ENCODE measurements around the gene SAMM50.

SAMM50 gene

GRCh38 chr22:43998679-43999264, 43.5 kb downstream of the SAMM50 start:
- TF ChIP-seq EP300 (IDR thresholded peaks at IDR 0.05; ENCODE audit: borderline replicate concordance) (no peak), NFIC (IDR thresholded peaks at IDR 0.05) (no peak), USF1 (IDR thresholded peaks at IDR 0.05) (no peak), EGR1 (IDR thresholded peaks at IDR 0.05) (no peak), TAF1 (IDR thresholded peaks at IDR 0.05; ENCODE audit: low read depth) (no peak), CREB1 (IDR thresholded peaks at IDR 0.05; ENCODE audit: low read depth) (no peak), ZBTB7A (IDR thresholded peaks at IDR 0.05; ENCODE audit: low read depth) (no peak), TCF12 (IDR thresholded peaks at IDR 0.05; ENCODE audit: low read depth) (no peak)

GRCh38 chr22:43999378-43999777, 44.1 kb downstream of the SAMM50 start:
- TF ChIP-seq NFIC (IDR thresholded peaks at IDR 0.05) (no peak), REST (IDR thresholded peaks at IDR 0.05; ENCODE audit: low read depth) (no peak), TCF12 (IDR thresholded peaks at IDR 0.05; ENCODE audit: low read depth) (no peak), CEBPB (IDR thresholded peaks at IDR 0.05) (no peak), TAF1 (IDR thresholded peaks at IDR 0.05; ENCODE audit: low read depth) (no peak), EP300 (IDR thresholded peaks at IDR 0.05; ENCODE audit: borderline replicate concordance) (no peak), YY1 (IDR thresholded peaks at IDR 0.05; ENCODE audit: low read depth) (no peak), ZBTB7A (IDR thresholded peaks at IDR 0.05; ENCODE audit: low read depth) (no peak), EGR1 (IDR thresholded peaks at IDR 0.05) (no peak), CREB1 (IDR thresholded peaks at IDR 0.05; ENCODE audit: low read depth) (no peak), RAD21 (IDR thresholded peaks at IDR 0.05; ENCODE audit: low read depth) (no peak), MAX (IDR thresholded peaks at IDR 0.05) (no peak), TEAD4 (IDR thresholded peaks at IDR 0.05) (no peak), USF1 (IDR thresholded peaks at IDR 0.05) (no peak), FOXM1 (IDR thresholded peaks at IDR 0.05; ENCODE audit: borderline replicate concordance, low read depth) (no peak)

- no peak for TF ChIP-seq YY1 (IDR thresholded peaks at IDR 0.05; ENCODE audit: low read depth)
- no peak for TF ChIP-seq RAD21 (IDR thresholded peaks at IDR 0.05; ENCODE audit: low read depth)
- no peak for TF ChIP-seq REST (IDR thresholded peaks at IDR 0.05; ENCODE audit: low read depth)
- no peak for TF ChIP-seq CEBPB (IDR thresholded peaks at IDR 0.05)
- no peak for TF ChIP-seq TEAD4 (IDR thresholded peaks at IDR 0.05)
- TF ChIP-seq TAF1 (IDR thresholded peaks at IDR 0.05; ENCODE audit: low read depth) = no peak
- no peak for TF ChIP-seq FOXM1 (IDR thresholded peaks at IDR 0.05; ENCODE audit: borderline replicate concordance, low read depth)
- TF ChIP-seq MAX (IDR thresholded peaks at IDR 0.05) = no peak
- TF ChIP-seq EP300 (IDR thresholded peaks at IDR 0.05; ENCODE audit: borderline replicate concordance) = no peak
- TF ChIP-seq TCF12 (IDR thresholded peaks at IDR 0.05; ENCODE audit: low read depth) = no peak
- TF ChIP-seq ZBTB7A (IDR thresholded peaks at IDR 0.05; ENCODE audit: low read depth) = no peak
- TF ChIP-seq USF1 (IDR thresholded peaks at IDR 0.05) = no peak
- TF ChIP-seq NFIC (IDR thresholded peaks at IDR 0.05) = no peak
- TF ChIP-seq EGR1 (IDR thresholded peaks at IDR 0.05) = no peak
- no peak for TF ChIP-seq CREB1 (IDR thresholded peaks at IDR 0.05; ENCODE audit: low read depth)
These were observed 44.9 kb downstream of the SAMM50 start for GRCh38 chr22:44000123-44000522.

- TF ChIP-seq CEBPB (IDR thresholded peaks at IDR 0.05) = no peak
These were observed 46.3 kb downstream of the SAMM50 start for GRCh38 chr22:44001521-44001920.

GRCh38 chr22:44002324-44002723, 47.1 kb downstream of the SAMM50 start:
- TF ChIP-seq NFIC (IDR thresholded peaks at IDR 0.05) = no peak
- TF ChIP-seq ZBTB7A (IDR thresholded peaks at IDR 0.05; ENCODE audit: low read depth) = no peak
- TF ChIP-seq REST (IDR thresholded peaks at IDR 0.05; ENCODE audit: low read depth) = no peak

All from Ishikawa (cell line).